Thyroid gland (tissue), 4 donors: ENCODE results near the gene APMAP. TPM values are rescaled to one million over a fixed set of nuclear protein-coding genes. Genes with fewer than 3 reads are reported as not detected.
"Not testable (repeated sequence)": the region's sequence is repeated elsewhere in the genome, so short reads cannot be mapped to it uniquely, and the experiment has no call there.

Source experiments
- DNase-seq, 2 donors: peaks; one replicate each; pipeline ENCODE4 v3.0.0-alpha.2; 2019
- H3K27ac ChIP-seq, 3 donors: fragments of 200-600 bp; sonication (generic); 1 replicate in 2 of 3; 2 replicates in 1 of 3; pipeline ENCODE4 v1.5.1; 2016 to 2019; ENCODE audit warnings: mild to moderate bottlenecking in 1 of 3, moderate library complexity in 1 of 3
- H3K27me3 ChIP-seq: fragments of 200-600 bp; sonication (generic); one replicate; pipeline ENCODE4 v1.5.1; 2019
- H3K36me3 ChIP-seq, 2 donors: fragments of 200-600 bp; sonication (generic); one replicate each; pipeline ENCODE4 v1.5.1; 2016 to 2019
- H3K4me1 ChIP-seq, 2 donors: fragments of 200-600 bp; sonication (generic); one replicate each; pipeline ENCODE4 v1.5.1; 2017 to 2019
- H3K4me3 ChIP-seq, 3 donors: fragments of 200-600 bp; sonication (generic); replicated peaks in 1 of 3; 1 replicate in 2 of 3; 2 replicates in 1 of 3; pipeline ENCODE4 v1.5.1; 2016; ENCODE audit warnings: mild to moderate bottlenecking in 1 of 3
- H3K9me3 ChIP-seq: fragments of 200-600 bp; sonication (generic); one replicate; pipeline ENCODE4 v1.5.1; 2017
- POLR2A ChIP-seq, 2 donors: fragments of 450-650 bp; IDR thresholded peaks; one replicate each; pipeline ENCODE4 v1.6.1; 2017; ENCODE audit warnings: antibody characterized with exemption in 2 of 2, mild to moderate bottlenecking in 2 of 2, moderate library complexity in 1 of 2
- WGBS, 2 donors: methylation state at CpG; one replicate each; pipeline ENCODE4 v1.1.5; 2017; 5-methylcytosine and 5-hydroxymethylcytosine counted together
- intact Hi-C: fragments of 100-400 bp; cut with DNase I; formaldehyde crosslinking; loops from one replicate; pipeline ENCODE4 v1.15.1; 2023
- total RNA-seq, 4 donors: library from RNA; depleted of rRNA; stranded (reverse); fragments of >200 nt; gene quantifications; one replicate each; pipeline ENCODE4 v1.2.3, GENCODE V29; 2016
- TF ChIP-seq, protein P1 (sequence below), 6 experiments: fragments of 200-600 bp in 3 of 6; fragments of 450-650 bp in 3 of 6; sonication (generic) in 3 of 6; IDR thresholded peaks; one replicate each; pipeline ENCODE4 v1.5.1; 2016 to 2019; ENCODE audit warnings: antibody characterized with exemption in 6 of 6, mild to moderate bottlenecking in 2 of 6, inconsistent platforms in 1 of 6, moderate library complexity in 1 of 6

The APMAP gene
- total RNA-seq, 4 donors from 2014 or later = 171 to 205 (median 186) TPM

DNA sequence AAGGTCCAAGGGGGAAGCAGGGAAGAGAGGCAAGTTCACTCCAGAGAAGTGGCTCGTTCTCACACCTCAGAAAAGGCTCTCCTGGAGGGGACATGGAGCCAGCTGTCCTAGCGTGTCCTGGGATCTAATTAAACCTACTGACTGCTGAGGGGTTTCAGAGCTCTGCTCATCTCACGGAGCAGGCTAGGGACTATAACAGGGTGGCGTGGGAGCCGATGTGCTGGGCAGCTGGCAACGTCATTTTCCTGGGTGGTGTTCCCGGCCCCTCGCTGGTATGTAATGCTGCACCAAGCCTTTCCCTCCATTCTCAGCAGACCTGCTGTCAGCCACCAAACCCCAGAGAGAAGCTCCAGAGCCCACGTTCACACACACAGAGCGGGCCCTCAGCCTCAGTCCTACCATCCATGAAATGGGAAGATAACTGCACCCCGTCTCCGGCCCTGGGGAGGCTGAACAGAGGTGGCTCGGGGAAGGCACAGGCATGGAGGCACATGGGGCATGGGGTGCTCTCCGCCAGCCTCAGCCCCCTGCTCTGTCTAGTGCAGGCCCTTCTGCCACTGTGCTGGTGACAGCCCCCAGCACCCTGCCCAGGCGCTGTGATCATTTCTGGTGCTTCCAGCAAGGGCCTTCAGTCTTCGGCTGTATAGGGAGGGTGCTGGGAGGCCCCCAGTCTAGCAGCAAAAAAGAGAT, 41.6 kb downstream of the APMAP start:
- TF ChIP-seq, protein P1, sequence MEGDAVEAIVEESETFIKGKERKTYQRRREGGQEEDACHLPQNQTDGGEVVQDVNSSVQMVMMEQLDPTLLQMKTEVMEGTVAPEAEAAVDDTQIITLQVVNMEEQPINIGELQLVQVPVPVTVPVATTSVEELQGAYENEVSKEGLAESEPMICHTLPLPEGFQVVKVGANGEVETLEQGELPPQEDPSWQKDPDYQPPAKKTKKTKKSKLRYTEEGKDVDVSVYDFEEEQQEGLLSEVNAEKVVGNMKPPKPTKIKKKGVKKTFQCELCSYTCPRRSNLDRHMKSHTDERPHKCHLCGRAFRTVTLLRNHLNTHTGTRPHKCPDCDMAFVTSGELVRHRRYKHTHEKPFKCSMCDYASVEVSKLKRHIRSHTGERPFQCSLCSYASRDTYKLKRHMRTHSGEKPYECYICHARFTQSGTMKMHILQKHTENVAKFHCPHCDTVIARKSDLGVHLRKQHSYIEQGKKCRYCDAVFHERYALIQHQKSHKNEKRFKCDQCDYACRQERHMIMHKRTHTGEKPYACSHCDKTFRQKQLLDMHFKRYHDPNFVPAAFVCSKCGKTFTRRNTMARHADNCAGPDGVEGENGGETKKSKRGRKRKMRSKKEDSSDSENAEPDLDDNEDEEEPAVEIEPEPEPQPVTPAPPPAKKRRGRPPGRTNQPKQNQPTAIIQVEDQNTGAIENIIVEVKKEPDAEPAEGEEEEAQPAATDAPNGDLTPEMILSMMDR (IDR thresholded peaks at IDR 0.05) = no peak
- TF ChIP-seq POLR2A (IDR thresholded peaks at IDR 0.05) = no peak
- Histone ChIP-seq H3K9me3 (no peaks in the 10 kb centered on the region), H3K4me3 (no peak overlapping the region), H3K4me1 (no peaks in the 10 kb centered on the region), H3K27ac (no peak overlapping the region), H3K27me3 (no peaks in the 10 kb centered on the region), H3K36me3 (no peaks in the 10 kb centered on the region)
- 72 to 79% methylated on average over 10 to 11 of the region's 16 CpGs for WGBS, 2 donors
- DNase-seq = no peak
- intact Hi-C loops = no loop called here

DNA sequence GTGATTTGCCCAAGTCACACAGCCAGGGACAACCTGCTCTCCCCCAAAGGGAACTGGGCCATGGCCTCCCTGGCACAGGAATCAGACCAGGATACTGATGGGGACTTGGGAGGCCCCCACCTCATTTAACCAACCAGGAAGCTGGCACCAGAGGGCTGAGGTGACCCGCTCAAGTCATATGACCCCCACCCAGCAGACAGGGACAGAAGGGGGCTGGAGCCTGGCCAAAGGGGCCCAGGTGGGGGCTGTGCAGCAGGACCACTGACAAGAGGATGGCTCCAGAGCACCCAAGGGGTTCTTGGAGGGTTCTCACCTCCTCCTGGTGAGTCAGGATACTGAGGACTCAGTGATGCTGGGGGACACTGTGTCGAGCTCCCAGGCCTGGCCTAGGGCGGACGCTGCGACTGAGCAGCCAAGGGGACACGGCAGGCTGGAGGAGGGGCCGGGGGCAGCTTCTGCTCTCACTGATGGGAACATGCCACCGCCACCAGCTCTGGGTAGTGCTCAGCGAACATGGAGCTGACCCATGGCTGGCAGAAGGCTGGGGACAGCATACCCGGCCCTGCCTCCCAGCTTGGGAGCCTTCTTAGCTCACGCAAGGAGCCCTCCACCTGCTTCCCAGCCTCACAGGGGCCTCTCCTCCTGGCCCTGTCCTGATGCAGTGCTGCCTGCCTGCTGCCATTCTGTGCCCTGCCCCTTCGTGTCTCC, 42.3 kb downstream of the APMAP start:
- DNase-seq = no peak
- WGBS, 2 donors = 79 to 81% methylated on average over 4 to 8 of the region's 12 CpGs
- Histone ChIP-seq H3K4me1 (no peaks in the 10 kb centered on the region), H3K9me3 (no peaks in the 10 kb centered on the region), H3K4me3 (no peak overlapping the region), H3K27me3 (no peaks in the 10 kb centered on the region), H3K36me3 (no peaks in the 10 kb centered on the region), H3K27ac (no peak overlapping the region)
- no peak for TF ChIP-seq POLR2A (IDR thresholded peaks at IDR 0.05)
- TF ChIP-seq, protein P1 (IDR thresholded peaks at IDR 0.05) = no peak
- intact Hi-C loops = no loop called here

DNA sequence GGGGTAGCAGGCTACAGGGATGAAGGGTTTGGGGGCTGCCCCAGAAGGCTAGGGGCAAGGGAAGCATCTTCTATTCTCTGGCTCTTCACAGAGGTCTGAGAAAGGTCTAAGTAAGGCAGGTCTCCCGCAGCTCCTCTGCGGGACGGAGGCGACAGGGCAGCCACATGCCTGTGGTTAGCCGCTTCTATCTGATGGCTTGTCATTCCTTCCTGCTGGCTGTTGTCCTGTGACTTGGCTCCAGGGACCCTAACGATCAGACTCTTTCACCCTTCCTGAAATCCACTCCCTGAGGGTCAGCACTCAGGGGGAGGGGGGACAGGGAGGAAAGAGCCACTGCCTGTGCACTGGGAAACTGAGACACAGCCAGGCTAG, 42.8 kb downstream of the APMAP start:
- WGBS, 2 donors = 62 to 73% methylated on average over 6 of the region's 6 CpGs
- H3K27ac ChIP-seq = no peak overlapping the region

DNA sequence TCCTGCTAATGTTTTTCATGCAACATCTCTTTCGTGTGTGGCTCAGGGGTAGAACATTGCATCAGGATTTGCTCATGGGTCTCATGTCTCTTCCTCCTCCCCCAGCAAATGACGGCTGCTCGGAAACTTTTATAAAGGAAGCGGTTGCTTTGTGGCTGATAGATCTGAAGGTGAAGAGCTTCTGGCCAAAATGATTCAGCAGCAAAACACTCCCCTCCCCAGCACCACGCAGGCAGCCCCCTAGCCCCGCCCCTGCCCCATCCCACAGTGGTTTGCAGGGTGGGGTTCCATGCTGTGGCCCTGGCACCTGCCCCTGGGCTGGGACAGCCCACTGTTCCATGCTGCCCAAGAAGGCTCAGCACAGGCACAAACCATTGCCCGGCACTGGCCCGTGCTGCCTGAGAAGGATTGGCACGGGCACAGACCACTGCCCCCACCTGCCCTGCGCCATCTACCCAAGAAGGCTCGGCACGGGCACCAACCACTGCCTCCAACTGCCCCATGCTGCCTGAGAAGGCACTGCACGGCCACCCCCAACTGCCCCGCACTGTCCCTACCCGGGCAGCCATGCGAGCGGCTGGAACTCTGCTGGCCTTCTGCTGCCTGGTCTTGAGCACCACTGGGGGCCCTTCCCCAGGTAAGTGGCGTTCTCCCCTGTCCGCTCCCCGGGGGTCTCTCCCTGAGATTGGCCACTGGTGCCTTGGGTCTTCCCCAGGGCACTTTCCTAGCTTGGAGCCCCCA, 43.4 kb downstream of the APMAP start, which contains the start of gene CST7:
CST7 (plus strand) TSS at position 331 of the 741 bp plus-strand sequence; CDS start at position 568, 237 bp downstream.
- H3K27me3 ChIP-seq = no peaks in the 10 kb centered on the region
- 83 to 88% methylated on average over 8 to 16 of the region's 20 CpGs for WGBS, 2 donors
- no peak for DNase-seq
- intact Hi-C loops = no loop called here
- no peak for TF ChIP-seq POLR2A (IDR thresholded peaks at IDR 0.05)
- TF ChIP-seq, protein P1 (IDR thresholded peaks at IDR 0.05) = no peak
- H3K9me3 ChIP-seq = no peaks in the 10 kb centered on the region
- no peak within 1 kb of the TSS for H3K4me3 ChIP-seq
- H3K36me3 ChIP-seq = no peaks in the 10 kb centered on the region
- H3K27ac ChIP-seq = no peak within 1 kb of the TSS
- peaks cover 0 to 8% of the 10 kb centered on the region in 2 donors for H3K4me1 ChIP-seq

More for the DNA sequence above, 42.8 kb downstream of the APMAP start:
- H3K27me3 ChIP-seq = no peaks in the 10 kb centered on the region
- DNase-seq = no peak
- H3K9me3 ChIP-seq = no peaks in the 10 kb centered on the region
- no peaks in the 10 kb centered on the region for H3K36me3 ChIP-seq
- intact Hi-C loops = no loop called here
- TF ChIP-seq, protein P1 (IDR thresholded peaks at IDR 0.05) = no peak
- no peak for TF ChIP-seq POLR2A (IDR thresholded peaks at IDR 0.05)
- H3K4me1 ChIP-seq = peaks cover 0 to 2% of the 10 kb centered on the region in 2 donors
- no peak overlapping the region for H3K4me3 ChIP-seq

DNA sequence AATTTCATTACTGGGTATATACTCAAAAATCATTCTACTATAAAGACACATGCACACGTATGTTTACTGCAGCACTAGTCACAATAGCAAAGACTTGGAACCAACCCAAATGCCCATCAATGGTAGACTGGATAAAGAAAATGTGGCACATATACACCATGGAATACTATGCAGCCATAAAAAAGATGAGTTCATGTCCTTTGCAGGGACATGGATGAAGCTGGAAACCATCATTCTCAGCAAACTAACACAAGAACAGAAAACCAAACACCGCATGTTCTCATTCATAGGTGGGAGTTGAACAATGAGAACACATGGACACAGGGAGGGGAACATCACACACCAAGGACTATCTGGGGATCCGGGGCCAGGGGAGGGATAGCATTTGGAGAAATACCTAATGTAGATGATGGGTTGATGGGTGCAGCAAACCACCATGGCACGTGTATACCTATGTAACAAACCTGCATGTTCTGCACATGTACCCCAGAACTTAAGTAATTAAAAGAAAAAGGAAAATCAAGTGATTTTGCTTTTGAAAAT, 44.1 kb downstream of the APMAP start:
- DNase-seq = not testable (repeated sequence)
- 69 to 84% methylated on average over 4 of the region's 4 CpGs for WGBS, 2 donors

DNA sequence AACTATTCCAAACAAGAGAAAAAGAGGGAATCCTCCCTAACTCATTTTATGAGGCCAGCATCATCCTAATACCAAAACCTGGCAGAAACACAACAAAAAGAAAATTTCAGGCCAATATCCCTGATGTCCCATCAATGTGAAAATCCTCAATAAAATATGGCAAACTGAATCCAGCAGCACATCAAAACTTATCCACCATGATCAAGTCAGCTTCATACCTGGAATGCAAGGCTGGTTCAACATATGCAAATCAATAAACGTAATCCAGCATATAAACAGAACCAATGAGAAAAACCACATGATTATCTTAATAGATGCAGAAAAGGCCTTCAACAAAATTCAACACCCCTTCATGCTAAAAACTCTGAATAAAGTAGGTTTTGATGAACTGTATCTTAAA, 46.2 kb downstream of the APMAP start:
- H3K27me3 ChIP-seq, H3K27ac ChIP-seq, intact Hi-C loops, H3K9me3 ChIP-seq, H3K4me3 ChIP-seq, DNase-seq, H3K36me3 ChIP-seq: not testable (repeated sequence)
- peaks cover 18 to 24% of the 10 kb centered on the region in 2 donors for H3K4me1 ChIP-seq
- WGBS, 2 donors = 83 to 98% methylated on average over 1 of the region's 1 CpG

More for the DNA sequence above, 44.1 kb downstream of the APMAP start:
- H3K36me3 ChIP-seq, H3K9me3 ChIP-seq, H3K4me3 ChIP-seq, H3K27me3 ChIP-seq, H3K27ac ChIP-seq, intact Hi-C loops: not testable (repeated sequence)
- H3K4me1 ChIP-seq = peaks cover 4 to 13% of the 10 kb centered on the region in 2 donors
